ENCODE measurements around the gene ARHGAP45. TPM values are rescaled to one million over a fixed set of nuclear protein-coding genes. Genes with fewer than 3 reads are reported as not detected.
A peak's percentile ranks its signal among the peaks of the same experiment; 100 is the strongest.
"Not testable (repeated sequence)": the region's sequence is repeated elsewhere in the genome, so short reads cannot be mapped to it uniquely, and the experiment has no call there.

The ARHGAP45 gene
- total RNA-seq, 2 donors from 2014 or later: 27.4 to 37.9 TPM

- intact Hi-C loops (cut with DNase I): no loop called here
- Histone ChIP-seq H3K36me3 (no peaks in the 10 kb centered on the region), H3K4me3 (peak overlapping the region; percentile 80), H3K9me3 (no peaks in the 10 kb centered on the region), H3K27ac (no peak overlapping the region), H3K27me3 (no peaks in the 10 kb centered on the region), H3K9ac (ENCODE audit: low read depth in 2 of 2, low read length in 2 of 2) (peak overlapping the region; percentile 95 to 96), H3K4me1 (peaks cover 41% of the 10 kb centered on the region)
- no peak for DNase-seq
- TF ChIP-seq CTCF (IDR thresholded peaks at IDR 0.05): no peak
These were observed 47.4 kb upstream of the ARHGAP45 start for GRCh38 chr19:1019616-1019961.

GRCh38 chr19:1019980-1020867, 46.7 kb upstream of the ARHGAP45 start:
- DNase-seq: peak; percentile 57
- H3K4me1 ChIP-seq: peaks cover 41% of the 10 kb centered on the region
- peak overlapping the region; percentile 95 to 96 for H3K9ac ChIP-seq (ENCODE audit: low read depth in 2 of 2, low read length in 2 of 2)
- no peaks in the 10 kb centered on the region for H3K27me3 ChIP-seq
- intact Hi-C loops (cut with DNase I): no loop called here
- peak overlapping the region; percentile 80 for H3K4me3 ChIP-seq
- H3K9me3 ChIP-seq: no peaks in the 10 kb centered on the region
- no peaks in the 10 kb centered on the region for H3K36me3 ChIP-seq
- no peak for TF ChIP-seq CTCF (IDR thresholded peaks at IDR 0.05)
- H3K27ac ChIP-seq: peak overlapping the region; percentile 90

GRCh38 chr19:1020868-1021425, 46.0 kb upstream of the ARHGAP45 start, which contains the start of gene TMEM259:
TMEM259 (minus strand) TSS chr19:1021123; CDS start chr19:1020996, 127 bp downstream.
- no peak for TF ChIP-seq CTCF (IDR thresholded peaks at IDR 0.05)
- intact Hi-C loops (cut with DNase I): no loop called here
- peaks cover 39% of the 10 kb centered on the region for H3K4me1 ChIP-seq

GRCh38 chr19:1023883-1024188, 43.1 kb upstream of the ARHGAP45 start:
- intact Hi-C loops (cut with DNase I); H3K27ac ChIP-seq; H3K9ac ChIP-seq (ENCODE audit: low read depth in 2 of 2, low read length in 2 of 2); H3K36me3 ChIP-seq; H3K27me3 ChIP-seq; DNase-seq; H3K4me3 ChIP-seq; H3K9me3 ChIP-seq: not testable (repeated sequence)
- H3K4me1 ChIP-seq: peaks cover 10% of the 10 kb centered on the region

More at GRCh38 chr19:1020868-1021425, 46.0 kb upstream of the ARHGAP45 start, which contains the start of gene TMEM259:
- Histone ChIP-seq H3K27ac (peak within 1 kb of the TSS; percentile 90), H3K36me3 (no peaks in the 10 kb centered on the region), H3K27me3 (no peaks in the 10 kb centered on the region), H3K9ac (ENCODE audit: low read depth in 2 of 2, low read length in 2 of 2) (peak within 1 kb of the TSS; percentile 95 to 96), H3K4me3 (peak within 1 kb of the TSS; percentile 80), H3K9me3 (no peaks in the 10 kb centered on the region)
- peak; percentile 98 for DNase-seq

- H3K27ac ChIP-seq; H3K9me3 ChIP-seq; H3K4me3 ChIP-seq; H3K36me3 ChIP-seq; DNase-seq; H3K9ac ChIP-seq (ENCODE audit: low read depth in 2 of 2, low read length in 2 of 2); H3K27me3 ChIP-seq; H3K4me1 ChIP-seq; intact Hi-C loops (cut with DNase I): not testable (repeated sequence)
These were observed 41.9 kb upstream of the ARHGAP45 start for GRCh38 chr19:1025080-1025479.

GRCh38 chr19:1025960-1026782, 40.8 kb upstream of the ARHGAP45 start, which contains the start of gene CNN2:
CNN2 (plus strand) TSS chr19:1026608; CDS start chr19:1026662, 54 bp downstream.
- intact Hi-C loops (cut with DNase I): no loop called here
- DNase-seq: peak; percentile 87
- peaks cover 10% of the 10 kb centered on the region for H3K4me1 ChIP-seq

More at GRCh38 chr19:1025960-1026782, 40.8 kb upstream of the ARHGAP45 start, which contains the start of gene CNN2:
- no peaks in the 10 kb centered on the region for H3K36me3 ChIP-seq
- H3K27me3 ChIP-seq: no peaks in the 10 kb centered on the region
- peak within 1 kb of the TSS; percentile 89 for H3K4me3 ChIP-seq
- H3K27ac ChIP-seq: peak within 1 kb of the TSS; percentile 95
- H3K9me3 ChIP-seq: no peaks in the 10 kb centered on the region
- H3K9ac ChIP-seq (ENCODE audit: low read depth in 2 of 2, low read length in 2 of 2): peak within 1 kb of the TSS; percentile 94 to 95
- no peak for TF ChIP-seq CTCF (IDR thresholded peaks at IDR 0.05)
